ENCODE data around the gene ADIRF.
"Not testable (repeated sequence)": the region's sequence is repeated elsewhere in the genome, so short reads cannot be mapped to it uniquely, and the experiment has no call there.

GRCh38 chr10:87013528-87013927 is 45.2 kb downstream of the ADIRF start:
- not testable (repeated sequence) for TF ChIP-seq CTCF (optimal IDR thresholded peaks at IDR 0.05 in 1 of 3, IDR thresholded peaks at IDR 0.05 in 1 of 3, conservative IDR thresholded peaks at IDR 0.05 in 1 of 3; ENCODE audit: extremely low read depth in 1 of 3, insufficient read depth in 2 of 3, low read length in 3 of 3); EZH2 (IDR thresholded peaks at IDR 0.05; ENCODE audit: low read length)
